G401 (cell line): Measurements from ENCODE around the gene PCNT. TPM values are rescaled to one million over a fixed set of nuclear protein-coding genes. Genes with fewer than 3 reads are reported as not detected.

Experiments
- DNase-seq: peaks from one replicate; pipeline ENCODE4 v3.0.0-alpha.2; 2015; ENCODE audit warnings: low spot score
- in situ Hi-C: cut with HindIII; loops from 2 replicates; pipeline ENCODE4 v1.10.0; 2016; ENCODE audit warnings: low sequenced_read_pairs, mixed read lengths
- total RNA-seq: library from RNA; depleted of rRNA; stranded (reverse); fragments of >200 nt; shearing (Covaris generic); gene quantifications from 2 replicates; pipeline ENCODE4 v1.2.3, GENCODE V29; 2014

PCNT gene
- total RNA-seq, 1 experiment from 2014 or later: 33.5 TPM

DNA sequence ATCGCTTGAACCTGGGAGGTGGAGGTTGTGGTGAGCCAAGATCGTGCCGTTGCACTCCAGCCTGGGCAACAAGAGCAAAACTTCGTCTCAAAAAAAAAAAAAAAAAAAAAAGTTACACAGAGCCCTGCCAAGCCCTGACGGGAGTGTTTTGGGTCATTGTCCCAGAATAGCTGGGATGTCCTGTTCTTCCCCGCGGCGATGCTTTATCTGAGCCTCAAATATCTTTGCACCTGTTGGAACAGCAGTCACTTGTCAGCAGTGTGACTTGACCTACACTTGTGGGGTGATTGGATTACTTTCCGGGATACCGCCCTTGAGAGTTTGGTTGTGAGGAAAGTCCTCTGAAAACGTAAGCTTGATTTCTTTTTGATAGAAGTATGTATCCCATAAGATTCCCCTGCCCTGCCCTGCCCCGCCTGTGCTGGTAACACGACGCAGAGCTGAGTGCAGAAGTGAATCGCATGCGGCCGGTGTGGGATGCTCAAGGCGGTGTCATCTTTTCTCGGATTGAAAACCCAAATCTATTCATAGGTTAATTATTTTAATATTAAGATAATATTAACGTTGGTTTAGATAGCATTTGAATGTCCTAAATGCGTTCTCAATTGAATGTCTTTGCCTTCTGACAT is 50.9 kb downstream of the PCNT start:
- DNase-seq: no peak
- in situ Hi-C loops: no loop called here

DNA sequence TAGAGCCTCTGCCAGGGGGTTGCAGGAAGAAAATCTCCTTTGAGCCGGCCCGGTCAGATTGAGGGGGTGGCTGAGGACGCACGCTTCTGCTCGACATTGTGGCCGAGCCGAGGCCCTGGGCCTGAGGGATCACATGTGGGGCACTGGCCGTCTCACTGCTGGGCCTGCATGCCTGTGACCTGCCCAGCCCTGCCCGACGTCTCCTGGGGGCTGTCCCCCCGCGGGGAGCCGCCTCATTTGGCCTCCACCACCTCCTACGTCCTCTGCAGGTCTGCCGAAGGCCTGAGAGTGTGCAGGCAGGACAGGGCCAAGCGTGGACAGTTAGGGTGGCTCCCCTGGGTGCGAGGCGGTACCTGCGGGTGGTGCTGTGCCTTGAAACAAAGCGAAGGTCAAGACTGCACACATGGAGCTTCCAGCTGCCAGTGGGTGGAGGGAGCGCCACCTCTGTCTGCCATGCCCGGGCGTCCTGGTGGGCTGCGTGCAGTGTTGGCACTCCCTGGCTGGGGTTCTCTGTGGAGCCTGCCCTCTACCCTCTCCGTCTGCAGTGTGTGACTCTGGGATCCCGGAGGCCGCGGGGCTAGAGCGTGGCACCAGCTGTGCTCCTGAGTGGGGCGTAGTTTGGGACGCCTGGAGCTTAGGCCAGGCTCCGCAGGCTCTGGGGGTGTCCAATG is 51.7 kb downstream of the PCNT start:
- in situ Hi-C loops: no loop called here
- no peak for DNase-seq

DNA sequence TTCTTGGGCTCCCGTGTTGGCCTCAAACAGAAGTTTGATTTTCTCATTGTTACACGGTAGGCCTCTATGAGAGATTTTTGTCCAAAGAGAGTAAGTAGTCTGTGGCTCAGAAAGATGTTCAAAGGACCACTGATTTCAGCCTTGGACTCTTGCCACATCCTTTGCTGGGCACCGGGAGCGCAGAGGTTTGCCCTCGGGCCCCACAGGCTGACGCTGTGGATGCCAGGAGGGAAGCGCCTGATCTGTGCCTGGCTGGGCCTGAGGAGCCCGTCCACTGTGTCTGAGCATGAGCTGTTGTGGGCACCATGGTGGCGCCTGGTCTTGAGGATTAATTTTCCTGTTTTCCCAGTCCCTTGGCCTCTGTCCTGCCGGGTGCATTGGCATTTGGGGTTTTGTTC is 52.3 kb downstream of the PCNT start:
- in situ Hi-C loops: no loop called here
- DNase-seq: no peak

DNA sequence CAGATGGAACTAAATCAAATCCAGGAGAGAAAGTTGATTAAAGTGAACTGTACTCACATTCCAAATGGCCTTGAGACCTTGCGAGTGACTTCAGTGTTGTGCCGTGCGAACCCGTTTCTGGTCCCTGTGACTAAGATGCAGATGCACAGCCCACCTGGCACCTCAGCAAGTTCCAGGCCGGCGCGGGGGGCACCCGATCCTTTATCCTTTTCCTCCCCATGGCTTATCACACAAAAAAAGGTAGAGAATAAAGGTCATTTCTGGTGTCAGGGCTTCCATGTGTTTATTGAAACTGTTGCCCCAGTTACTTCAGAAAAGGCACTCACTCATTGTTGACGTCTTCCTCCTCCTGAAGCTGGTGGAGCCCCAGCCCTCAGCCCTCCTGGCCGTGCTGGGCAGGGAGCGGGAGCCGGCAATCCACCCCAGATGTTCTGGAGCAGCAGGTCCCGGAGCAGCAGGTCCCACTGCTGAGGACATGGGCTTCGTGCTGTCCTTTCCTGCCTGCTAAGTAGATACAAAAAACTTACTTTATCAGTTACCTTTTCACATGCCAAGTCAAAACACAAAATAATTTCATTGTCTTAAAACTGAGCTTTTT is 53.0 kb downstream of the PCNT start:
- no peak for DNase-seq
- in situ Hi-C loops: no loop called here

DNA sequence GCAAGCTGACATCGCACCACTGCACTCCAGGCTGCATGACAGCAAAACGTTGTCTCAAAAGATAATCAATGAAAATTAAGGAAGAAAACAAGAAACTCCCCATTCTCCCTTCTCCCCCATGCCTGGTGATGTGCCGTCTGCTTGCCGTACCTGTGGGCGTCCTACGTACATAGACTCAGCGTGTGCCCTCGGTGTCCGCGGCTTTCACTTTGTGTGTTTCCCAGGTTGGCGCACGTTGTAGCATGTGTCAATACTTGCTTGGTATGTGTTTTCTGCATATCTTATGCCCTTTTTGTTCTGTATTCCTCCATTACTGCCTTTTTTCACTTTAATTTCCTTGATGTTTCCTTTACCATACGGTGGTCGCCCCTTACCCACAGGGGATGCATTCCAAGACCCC is 53.8 kb downstream of the PCNT start:
- DNase-seq: no peak
- in situ Hi-C loops: no loop called here

DNA sequence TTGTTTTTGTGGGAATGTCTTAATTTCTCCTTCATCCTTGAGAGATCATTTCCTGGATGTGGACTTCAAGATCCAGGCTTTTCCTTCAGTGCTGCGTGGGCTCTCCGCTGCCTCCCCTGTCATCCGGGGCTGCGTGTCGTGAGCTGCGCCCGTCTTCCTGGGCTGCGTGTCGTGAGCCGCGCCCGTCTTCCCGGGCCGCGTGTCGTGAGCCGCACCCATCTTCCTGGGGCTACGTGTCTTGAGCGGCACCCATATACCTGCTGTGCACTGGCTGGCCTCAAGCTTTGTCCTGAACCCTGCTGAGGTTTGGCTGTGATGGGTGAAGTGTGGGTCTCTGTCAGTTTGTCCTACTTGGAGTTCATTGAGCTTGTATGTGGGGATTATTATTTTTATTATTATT is 55.1 kb downstream of the PCNT start:
- in situ Hi-C loops: no loop called here
- DNase-seq: no peak

DNA sequence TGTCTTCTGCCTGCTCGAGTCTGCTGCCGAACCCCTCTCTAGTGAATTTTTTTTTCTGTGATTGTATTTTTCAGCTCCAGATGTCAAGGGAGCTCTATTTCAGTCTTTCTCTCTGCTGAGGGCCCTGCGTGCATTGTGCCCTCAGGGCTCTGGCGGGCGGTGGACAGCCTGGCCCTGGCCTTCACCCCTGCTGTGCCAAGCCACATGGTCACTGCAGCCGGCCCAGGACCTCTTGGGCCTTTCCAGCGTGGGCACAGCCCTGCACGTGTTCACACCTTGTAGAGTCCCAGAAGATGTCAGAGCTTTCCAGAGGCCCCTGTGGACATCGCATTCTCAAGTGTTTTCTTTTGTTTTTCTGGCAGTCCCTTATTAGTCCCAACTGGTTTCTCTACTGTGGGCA is 55.7 kb downstream of the PCNT start:
- DNase-seq: no peak
- in situ Hi-C loops: no loop called here

DNA sequence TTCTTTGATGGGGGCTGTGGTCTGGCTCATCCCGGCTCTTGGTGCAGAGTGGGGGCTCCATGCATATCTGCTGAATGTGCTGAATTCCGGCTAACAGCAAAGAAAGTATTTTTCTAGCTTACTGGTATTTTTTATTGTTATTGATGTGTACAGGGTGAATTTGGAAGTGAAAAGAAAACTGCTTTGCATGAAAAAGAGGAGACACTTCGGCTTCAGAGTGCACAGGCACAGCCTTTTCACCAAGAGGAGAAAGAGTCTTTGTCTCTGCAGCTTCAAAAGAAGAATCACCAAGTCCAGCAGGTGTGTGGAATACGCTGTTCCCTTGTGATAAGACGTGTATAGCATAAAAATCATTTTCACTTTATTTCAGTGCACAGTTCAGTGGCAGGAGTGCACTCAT is 57.6 kb downstream of the PCNT start:
- in situ Hi-C loops: no loop called here
- no peak for DNase-seq

DNA sequence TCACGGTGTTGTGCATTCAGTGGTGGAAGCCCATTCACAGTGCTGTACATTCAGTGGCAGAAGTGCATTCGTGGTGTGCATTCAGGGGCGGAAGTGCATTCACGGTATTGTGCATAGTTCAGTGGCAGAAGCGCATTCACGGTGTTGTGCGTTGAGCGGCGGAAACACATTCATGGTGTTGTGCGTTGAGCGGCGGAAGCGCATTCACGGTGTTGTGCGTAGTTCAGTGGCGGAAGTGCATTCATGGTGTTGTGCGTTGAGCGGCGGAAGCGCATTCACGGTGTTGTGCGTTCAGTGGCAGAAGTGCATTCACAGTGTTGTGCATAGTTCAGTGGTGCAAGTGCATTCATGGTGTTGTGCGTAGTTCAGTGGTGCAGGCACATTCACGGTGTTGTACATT is 60.6 kb downstream of the PCNT start:
- no peak for DNase-seq
- in situ Hi-C loops: no loop called here

DNA sequence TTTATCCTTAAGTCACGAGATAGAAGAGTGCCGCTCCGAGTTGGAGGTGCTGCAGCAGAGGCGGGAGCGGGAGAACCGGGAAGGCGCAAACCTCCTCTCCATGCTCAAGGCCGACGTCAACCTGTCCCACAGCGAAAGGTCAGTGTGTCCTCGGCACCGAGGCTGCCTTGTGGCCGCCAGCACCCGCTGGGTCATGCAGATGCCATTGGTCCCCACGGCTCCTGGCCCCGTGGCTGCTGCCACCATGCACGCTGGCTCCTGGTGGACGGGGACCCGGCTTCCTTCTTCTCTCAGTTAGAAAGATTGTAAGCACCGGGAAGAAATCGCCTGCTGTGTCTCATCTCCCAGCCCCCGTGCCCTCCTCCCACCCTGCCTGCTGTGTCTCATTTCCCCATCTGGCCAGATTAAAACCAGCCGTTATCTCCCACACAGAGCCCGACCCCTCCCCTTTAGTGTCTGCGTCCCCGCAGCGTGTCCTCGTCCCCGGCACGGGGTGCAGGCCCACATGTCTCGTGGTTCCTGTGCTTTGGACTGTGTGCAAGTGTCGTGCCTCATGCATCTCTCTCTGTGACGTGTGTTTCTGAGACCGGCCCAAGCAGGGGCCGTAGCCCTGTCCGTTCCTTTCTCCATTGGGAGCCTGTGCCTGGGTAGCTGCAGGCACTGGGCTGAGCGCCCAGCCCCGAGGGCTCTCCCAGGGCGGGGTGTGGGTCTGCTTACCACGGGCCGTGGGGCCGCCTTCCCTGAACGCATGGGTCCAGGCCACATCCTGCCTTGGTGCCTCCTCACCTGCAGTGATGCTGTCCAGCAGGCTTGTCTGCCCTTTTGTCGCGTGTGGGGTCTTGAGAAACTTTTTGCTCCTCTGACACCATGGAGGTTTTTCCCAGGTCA is 62.1 kb downstream of the PCNT start:
- no peak for DNase-seq
- in situ Hi-C loops: no loop called here

DNA sequence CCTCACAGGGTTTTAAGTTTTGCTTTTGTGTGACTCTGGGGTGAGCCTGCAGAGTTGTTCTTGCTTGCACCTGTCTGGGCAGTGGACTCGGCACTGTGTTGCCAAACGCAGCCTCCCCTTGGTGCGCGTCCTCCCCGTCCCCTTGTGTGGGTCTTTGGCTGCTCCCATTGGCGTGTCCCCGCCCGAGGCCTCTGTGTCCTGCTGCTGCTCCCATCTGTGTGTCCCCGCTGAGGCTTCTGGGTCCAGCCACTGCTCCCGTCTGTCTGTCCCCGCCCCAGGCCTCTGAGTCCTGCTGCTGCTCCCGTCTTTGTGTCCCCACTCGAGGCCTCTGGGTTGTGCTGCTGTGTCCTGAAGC is 62.8 kb downstream of the PCNT start:
- no peak for DNase-seq
- in situ Hi-C loops: no loop called here

DNA sequence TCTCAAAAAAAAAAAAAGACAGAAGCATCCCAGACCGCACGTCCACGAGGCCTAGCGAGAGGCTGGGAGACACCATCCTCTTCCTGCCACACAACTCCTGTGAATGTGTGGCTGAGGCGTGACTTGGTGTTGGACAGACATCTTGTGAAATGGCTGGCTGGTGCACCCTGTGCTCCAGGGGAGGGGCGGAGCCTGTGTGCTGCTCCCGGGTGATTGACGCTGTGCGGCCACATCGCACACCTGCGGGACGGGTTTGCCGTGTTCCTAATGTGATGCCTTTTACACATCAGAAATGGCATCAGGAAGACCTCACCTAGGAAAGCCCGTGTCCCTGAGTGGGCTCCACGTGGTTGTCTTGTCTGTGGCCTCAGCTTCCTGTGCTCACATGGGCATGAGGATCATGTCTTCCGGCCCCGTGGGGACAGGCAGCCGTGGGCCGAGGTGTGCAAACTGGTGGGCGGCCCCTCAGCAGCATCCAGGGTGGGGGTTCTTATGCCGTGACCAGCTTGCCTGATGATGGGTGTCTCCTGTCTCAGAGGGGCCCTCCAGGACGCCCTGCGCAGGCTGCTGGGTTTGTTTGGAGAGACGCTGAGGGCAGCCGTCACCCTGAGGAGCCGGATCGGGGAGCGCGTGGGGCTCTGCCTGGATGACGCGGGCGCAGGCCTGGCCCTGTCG is 64.4 kb downstream of the PCNT start:
- DNase-seq: no peak
- in situ Hi-C loops: no loop called here

DNA sequence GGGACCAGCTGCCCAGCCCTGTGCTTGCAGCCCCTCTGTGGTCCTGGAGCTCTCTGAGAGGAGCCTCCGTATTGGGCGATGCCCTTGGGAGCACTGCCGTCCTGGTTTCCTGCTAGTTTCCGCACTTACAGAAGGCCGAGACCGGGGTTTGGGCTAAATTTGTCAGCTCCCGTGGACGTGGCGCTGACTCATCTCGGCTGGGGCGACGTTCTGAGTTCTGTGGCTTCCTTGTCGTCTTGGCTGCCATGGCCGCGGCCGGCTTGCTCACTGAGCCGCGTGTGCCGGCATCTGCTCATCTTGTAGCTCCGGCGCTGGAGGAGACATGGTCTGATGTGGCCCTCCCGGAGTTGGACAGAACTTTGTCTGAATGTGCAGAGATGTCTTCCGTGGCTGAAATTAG is 64.9 kb downstream of the PCNT start:
- DNase-seq: no peak
- in situ Hi-C loops: no loop called here

DNA sequence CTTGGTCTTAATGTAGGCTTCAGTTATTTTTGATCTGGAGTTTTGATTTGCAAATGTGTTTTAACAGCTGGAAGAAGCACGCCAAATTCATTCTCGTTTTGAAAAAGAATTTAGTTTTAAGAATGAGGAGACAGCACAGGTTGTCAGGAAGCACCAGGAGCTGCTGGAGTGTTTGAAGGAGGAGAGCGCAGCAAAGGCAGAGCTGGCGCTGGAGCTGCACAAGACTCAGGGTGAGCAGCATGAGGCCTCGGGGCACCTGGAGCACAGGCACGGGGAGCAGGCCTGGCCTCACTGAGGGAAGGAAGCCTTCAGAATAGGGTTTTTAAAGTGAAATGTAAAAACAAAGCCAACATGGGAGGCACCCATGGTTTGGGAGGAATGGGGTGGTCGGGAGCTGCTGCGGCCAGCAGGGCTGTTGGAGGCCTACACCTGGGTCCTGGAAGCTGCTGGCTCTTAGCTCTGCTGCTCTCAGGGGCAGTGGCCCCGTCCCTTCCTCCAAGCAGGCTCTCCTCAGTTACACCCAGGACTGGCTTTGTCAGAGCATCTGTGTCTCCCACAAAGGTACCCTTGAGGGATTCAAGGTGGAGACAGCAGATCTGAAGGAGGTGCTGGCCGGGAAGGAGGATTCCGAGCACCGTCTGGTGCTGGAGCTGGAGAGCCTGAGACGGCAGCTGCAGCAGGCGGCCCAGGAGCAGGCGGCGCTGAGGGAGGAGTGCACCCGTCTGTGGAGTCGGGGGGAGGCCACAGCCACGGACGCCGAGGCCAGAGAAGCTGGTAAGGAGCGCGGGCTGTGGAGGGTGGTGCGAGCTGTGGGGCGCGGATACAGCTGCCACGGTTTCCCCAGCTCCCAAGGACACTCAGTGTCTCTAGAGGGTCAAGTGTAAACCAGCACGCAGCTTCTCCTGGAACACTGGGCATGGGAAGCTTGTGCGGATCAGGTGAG is 66.9 kb downstream of the PCNT start:
- in situ Hi-C loops: no loop called here
- DNase-seq: no peak

DNA sequence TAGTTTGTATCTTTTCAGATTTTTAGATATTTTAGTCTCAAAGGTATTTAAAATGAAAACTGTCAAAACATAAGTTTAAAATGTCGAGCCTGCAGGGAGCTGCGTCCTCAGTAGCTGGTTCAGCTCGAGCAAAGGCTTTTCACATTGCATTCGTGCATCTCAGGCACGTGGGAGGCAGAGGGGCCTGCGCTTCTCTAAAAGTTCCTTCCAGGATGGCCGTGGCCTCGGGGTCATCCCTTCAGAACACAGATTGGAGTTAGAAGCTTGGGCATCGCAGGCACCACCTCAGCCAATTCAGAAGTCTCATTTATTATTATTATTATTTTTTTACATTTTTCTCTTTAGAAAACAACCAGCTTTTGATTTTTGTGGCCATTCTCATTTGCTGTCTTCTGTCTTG is 67.8 kb downstream of the PCNT start:
- in situ Hi-C loops: no loop called here
- no peak for DNase-seq

DNA sequence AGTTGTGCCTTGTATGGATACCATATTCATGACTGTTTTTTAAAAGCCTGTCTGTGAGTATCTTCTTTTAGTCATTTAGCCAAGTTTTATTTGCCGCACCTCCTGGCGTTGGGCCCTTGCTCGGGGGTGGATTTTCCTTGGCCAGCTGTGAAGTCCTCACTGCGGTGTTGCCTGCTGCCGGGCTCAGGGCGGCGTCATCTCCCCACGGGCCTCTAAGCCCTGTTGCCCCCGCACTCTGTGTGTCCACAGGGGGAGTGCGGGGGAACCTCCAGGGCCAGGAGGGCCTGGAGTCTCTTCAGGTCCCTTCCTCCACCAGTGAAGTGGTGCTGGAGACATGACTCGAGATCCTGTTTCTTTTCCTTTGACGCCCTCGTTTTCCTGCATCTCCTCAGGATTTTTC is 69.0 kb downstream of the PCNT start:
- in situ Hi-C loops: no loop called here
- no peak for DNase-seq

DNA sequence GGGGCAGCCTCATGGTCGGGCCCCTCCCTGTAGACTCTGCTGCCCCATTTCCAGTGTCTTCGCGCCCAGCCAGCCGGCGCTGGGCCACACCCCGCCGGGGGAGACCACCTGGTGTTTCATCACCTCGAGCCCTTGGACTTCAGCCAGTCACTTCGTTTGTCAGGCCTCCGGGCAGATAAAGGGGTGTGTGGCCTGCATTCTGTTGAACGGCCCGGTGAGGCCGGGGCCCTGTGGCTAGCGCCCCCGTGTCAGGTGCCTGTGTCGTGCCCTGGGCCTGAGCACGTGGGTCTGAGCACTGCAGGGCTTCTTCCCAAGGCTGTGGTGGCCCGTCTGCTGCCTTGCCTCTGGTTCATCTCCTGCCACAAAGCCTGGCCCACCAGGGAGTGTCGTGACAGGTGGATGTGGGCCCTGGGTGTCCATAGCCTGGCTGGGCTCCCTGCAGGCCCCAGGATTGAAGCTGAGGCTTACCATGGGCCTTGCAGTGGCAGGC is 69.5 kb downstream of the PCNT start:
- DNase-seq: no peak
- in situ Hi-C loops: no loop called here

DNA sequence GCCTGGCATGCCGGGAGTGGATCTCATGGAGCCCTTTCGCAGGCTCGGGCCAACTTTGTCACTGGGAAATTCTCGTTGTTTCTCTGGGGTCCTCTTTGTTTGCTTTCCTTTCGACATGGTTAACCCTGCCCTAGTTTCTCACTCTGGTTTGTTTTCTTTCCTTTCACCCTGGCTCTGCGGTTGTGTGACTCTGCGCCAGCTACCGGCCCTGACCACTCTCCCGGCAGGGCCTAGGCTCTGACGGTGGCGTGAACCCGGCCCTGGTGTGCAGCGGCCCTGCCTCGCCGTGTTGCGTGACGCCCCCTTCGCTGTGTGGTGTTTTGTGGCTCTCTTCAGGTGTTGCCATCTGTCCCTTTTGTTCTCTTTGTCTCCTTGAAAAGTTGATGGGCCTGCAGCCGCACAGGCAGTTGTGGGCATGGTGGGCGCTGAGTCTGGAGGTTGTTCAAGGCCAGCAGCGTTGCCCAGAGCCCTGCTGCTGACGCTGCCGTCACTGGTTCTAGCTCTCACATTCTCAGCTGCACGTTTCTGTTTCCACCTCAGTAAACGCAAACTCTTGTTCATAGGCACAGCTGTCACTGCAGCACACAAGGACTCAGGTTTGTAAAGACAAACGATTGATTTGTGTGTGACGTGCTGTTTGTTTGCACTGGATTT is 70.1 kb downstream of the PCNT start:
- in situ Hi-C loops: no loop called here
- no peak for DNase-seq
